NCI-H1930 (cell line): ENCODE results near the gene SLC44A4.
"Not testable (repeated sequence)": the region's sequence is repeated elsewhere in the genome, so short reads cannot be mapped to it uniquely, and the experiment has no call there.

Source experiments
- DNase-seq, 2 experiments: peaks; one replicate each; lab custom pipeline; 2025; lab: John Stamatoyannopoulos, UW

The SLC44A4 gene

GRCh38 chr6:31858707-31859106 is 20.1 kb downstream of the SLC44A4 start:
- no peak for DNase-seq

GRCh38 chr6:31857774-31858173 is 21.0 kb downstream of the SLC44A4 start:
- DNase-seq = not testable (repeated sequence)

GRCh38 chr6:31851980-31852718 is 26.6 kb downstream of the SLC44A4 start:
- not testable (repeated sequence) for DNase-seq

GRCh38 chr6:31851485-31851832 is 27.3 kb downstream of the SLC44A4 start:
- no peak for DNase-seq

GRCh38 chr6:31850765-31851484 is 27.9 kb downstream of the SLC44A4 start:
- DNase-seq = no peak

GRCh38 chr6:31847276-31847978 is 31.4 kb downstream of the SLC44A4 start:
- DNase-seq = no peak

GRCh38 chr6:31844507-31844906 is 34.3 kb downstream of the SLC44A4 start:
- DNase-seq = no peak

- DNase-seq = no peak
Observed at GRCh38 chr6:31842053-31842452, 36.7 kb downstream of the SLC44A4 start.

- DNase-seq = not testable (repeated sequence)
Observed at GRCh38 chr6:31839779-31840126, 39.0 kb downstream of the SLC44A4 start.

- DNase-seq = no peak
Observed at GRCh38 chr6:31838968-31839367, 39.8 kb downstream of the SLC44A4 start.

GRCh38 chr6:31838114-31838553 is 40.7 kb downstream of the SLC44A4 start:
- DNase-seq = not testable (repeated sequence)

GRCh38 chr6:31837369-31838113 is 41.3 kb downstream of the SLC44A4 start:
- no peak for DNase-seq

GRCh38 chr6:31836474-31837368 is 42.1 kb downstream of the SLC44A4 start:
- no peak for DNase-seq

- no peak for DNase-seq
Observed at GRCh38 chr6:31836047-31836473, 42.7 kb downstream of the SLC44A4 start.

- DNase-seq = peak; percentile 82 to 89
Observed at GRCh38 chr6:31834367-31835250, 44.2 kb downstream of the SLC44A4 start.

GRCh38 chr6:31831350-31832215 is 47.2 kb downstream of the SLC44A4 start:
- no peak for DNase-seq

GRCh38 chr6:31830886-31831335 is 47.9 kb downstream of the SLC44A4 start:
- DNase-seq = no peak

GRCh38 chr6:31829633-31830283 is 49.0 kb downstream of the SLC44A4 start:
- peak in 1 of 2 experiments; percentile 29 for DNase-seq
